WI38 (cell line): Measurements from ENCODE around the gene EPHB3.

ENCODE experiments used
- H3K4me3 ChIP-seq: 2 replicates; pipeline ENCODE4 v1.5.1; 2011; ENCODE audit warnings: low read depth, mild to moderate bottlenecking, control low read depth, low read length
- TF ChIP-seq, protein P1 (sequence below): IDR thresholded peaks from 2 replicates; pipeline ENCODE4 v1.5.1; 2012; ENCODE audit warnings: low read depth, mild to moderate bottlenecking, control low read depth, low read length

Gene EPHB3

DNA sequence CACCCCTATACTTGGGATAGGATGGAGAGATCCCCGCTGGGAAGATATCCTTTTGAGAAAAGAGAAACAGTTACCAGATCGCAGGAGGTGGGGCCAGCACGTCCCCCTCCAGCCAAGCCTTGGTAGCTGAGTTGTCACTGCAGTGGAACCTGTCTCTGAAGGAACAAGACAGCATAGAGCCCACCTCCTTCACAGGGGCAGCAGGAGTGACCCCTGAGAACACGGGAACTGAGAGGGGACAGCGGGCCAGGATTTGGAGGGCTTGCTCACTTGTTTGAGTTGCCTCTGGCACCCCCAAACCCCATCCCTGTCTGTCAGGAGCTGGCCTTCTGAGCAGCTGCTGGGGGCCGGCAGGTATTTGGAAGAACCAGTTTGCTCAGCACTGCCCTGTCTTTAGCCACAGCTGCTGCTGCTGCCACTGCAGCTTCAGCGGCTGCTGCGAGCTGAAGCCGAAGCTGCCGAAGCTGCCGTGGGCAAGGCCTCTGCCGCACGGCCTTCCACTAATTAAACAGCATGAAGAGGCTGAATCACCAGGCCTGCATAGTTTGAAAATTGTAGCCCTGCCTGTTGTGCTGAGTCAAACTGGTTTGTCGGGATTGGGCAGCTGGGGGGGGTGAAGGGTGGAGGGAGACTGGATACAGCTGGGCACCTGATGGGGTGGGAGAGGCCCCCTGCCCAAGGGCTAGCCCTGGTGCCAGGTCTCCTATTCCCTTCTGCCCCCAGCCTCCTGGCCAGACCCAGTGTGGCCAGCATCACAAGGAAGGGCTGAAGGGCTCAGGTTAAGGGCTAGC is 4.0 kb downstream of the EPHB3 start:
- TF ChIP-seq, protein P1, sequence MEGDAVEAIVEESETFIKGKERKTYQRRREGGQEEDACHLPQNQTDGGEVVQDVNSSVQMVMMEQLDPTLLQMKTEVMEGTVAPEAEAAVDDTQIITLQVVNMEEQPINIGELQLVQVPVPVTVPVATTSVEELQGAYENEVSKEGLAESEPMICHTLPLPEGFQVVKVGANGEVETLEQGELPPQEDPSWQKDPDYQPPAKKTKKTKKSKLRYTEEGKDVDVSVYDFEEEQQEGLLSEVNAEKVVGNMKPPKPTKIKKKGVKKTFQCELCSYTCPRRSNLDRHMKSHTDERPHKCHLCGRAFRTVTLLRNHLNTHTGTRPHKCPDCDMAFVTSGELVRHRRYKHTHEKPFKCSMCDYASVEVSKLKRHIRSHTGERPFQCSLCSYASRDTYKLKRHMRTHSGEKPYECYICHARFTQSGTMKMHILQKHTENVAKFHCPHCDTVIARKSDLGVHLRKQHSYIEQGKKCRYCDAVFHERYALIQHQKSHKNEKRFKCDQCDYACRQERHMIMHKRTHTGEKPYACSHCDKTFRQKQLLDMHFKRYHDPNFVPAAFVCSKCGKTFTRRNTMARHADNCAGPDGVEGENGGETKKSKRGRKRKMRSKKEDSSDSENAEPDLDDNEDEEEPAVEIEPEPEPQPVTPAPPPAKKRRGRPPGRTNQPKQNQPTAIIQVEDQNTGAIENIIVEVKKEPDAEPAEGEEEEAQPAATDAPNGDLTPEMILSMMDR = no peak
- 0 out of 2 replicates have a peak overlapping the region, but pooled peaks have one; percentile 12 for H3K4me3 ChIP-seq

GRCh38 chr3:184566441-184567414 is 5.1 kb downstream of the EPHB3 start:
- TF ChIP-seq, protein P1 = no peak

DNA sequence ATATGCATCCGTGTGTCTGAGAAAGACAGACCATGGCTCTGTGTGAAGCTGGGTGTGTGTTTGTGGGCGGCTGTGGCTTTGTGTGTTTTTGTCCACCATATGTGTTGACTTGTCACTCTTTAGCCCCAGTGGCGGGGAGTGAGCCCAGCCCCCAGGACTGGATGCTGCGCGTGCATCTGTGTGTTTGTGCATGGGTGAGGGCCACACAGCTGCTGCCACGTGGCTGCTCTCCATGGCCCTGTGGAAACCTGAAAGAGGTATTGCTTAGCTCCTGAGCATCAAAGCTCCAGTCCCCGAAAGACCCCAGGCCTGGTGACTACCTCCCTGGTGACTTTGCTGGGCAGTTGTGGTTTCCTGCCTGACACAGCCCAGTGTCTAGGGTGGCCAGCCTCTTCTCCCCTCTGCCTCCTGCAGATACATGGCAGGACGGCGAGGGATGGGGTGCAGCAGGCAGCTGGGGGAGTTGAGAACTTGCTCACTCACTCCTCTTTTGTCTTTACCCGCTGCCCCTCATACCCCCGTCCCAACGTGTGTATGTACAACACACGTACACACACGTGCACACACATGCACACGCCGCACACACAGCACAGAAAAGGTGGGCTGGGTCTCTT is 6.5 kb downstream of the EPHB3 start:
- no peak overlapping the region for H3K4me3 ChIP-seq
- TF ChIP-seq, protein P1 = no peak

More at GRCh38 chr3:184566441-184567414, 5.1 kb downstream of the EPHB3 start:
- no peak overlapping the region for H3K4me3 ChIP-seq

GRCh38 chr3:184568560-184568923 is 7.0 kb downstream of the EPHB3 start:
- TF ChIP-seq, protein P1 = no peak
- peak overlapping the region; percentile 33; the same call in 1 of the 2 replicates for H3K4me3 ChIP-seq

DNA sequence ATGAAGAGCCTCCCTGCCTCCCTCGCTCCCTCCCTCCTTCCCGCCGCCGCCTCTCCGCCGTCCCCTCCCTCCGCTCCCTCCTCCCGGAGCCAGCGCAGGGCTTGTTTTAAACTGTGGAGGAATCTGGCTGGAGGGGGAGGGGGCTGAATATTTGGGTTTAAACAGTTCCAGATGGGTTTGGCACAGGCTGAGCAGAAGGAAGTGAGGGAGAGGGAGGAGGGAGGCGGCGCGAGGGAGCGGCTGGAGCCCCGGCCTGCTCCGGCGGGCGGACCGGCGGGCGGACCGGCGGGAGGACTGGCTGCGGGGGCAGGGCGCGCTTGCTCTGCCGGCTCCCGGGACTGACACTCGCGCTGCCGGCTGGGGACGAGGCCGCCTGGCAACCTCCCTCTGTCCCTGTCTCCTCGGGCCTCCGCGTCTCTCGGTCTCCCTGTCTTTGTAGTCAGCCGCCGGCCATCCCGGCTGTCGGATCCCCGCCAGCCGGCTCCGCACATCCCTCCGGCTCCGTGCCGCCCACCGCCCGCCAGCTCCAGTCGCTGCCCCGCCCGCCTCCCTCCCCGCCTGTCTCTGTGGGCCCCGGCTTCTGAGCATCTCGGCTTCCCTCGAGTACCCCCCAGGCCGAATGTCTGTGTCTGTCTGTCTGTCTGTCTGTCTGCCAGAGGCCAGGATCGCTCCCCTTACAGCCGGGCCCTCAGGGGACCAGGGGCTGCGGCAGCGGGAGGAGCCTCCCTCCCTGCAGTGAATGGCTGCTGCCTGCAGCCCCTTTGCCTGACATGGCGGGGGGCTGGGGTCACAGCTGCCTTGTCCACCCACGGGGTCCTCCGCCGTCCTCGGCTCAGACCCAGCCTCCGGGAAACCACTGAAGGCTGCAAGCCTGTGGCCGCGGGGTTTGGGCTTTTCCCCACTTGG is 7.6 kb downstream of the EPHB3 start:
- TF ChIP-seq, protein P1 = no peak
- H3K4me3 ChIP-seq = peak overlapping the region; percentile 54

DNA sequence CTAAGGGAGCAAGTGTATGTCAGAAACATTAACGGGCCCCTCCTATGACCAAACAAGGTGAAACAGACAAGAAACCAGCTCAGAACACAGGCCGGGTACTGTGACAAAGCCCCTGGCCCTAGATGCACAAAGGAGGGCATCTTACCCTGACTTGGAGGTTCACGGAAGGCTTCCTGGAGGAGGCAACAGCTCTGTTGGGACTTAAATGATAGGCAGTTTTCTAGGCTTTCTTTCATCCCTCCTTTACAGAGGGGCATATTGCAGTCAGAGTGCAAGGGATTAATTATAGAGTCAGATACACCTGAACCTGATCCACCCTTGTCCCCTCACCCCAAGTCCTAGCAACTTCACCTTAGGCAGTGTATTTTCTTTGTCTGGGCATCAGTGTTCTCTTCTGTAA is 8.4 kb downstream of the EPHB3 start:
- TF ChIP-seq, protein P1 = no peak
- no peak overlapping the region for H3K4me3 ChIP-seq
